IPS-NIHi7 (cell line): ENCODE results near the gene AFF3.
"Not testable (repeated sequence)": the region's sequence is repeated elsewhere in the genome, so short reads cannot be mapped to it uniquely, and the experiment has no call there.

Experiments
- DNase-seq: peaks from one replicate; pipeline ENCODE4 v3.0.0; 2012; ENCODE audit warnings: mixed read lengths; ENCODE audit errors: extremely low spot score

AFF3 gene

DNA sequence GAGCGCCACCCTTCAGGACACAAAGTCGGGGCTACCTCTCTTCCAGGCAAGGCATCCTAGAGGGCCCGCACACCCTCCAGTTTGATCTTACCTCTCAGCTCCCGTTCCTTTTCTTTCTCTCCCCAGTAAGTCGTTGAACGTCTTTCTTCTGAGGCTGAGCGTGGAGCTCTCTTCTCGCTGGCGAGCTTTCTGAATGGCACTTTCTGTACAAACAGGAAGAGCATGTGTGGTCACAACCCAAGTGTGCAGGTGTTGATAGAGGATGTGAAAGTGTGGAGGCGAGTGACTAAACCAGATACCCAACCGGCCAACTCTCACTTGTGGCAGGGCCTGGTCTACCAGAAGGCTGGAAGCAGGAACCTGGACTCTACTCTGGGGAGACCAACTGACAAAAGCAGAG, at the start of gene AFF3:
AFF3 (minus strand) TSS at position 198 of the 400 bp plus-strand sequence. CDS start 38,136 bp downstream, outside the sequence.
- DNase-seq = no peak

DNA sequence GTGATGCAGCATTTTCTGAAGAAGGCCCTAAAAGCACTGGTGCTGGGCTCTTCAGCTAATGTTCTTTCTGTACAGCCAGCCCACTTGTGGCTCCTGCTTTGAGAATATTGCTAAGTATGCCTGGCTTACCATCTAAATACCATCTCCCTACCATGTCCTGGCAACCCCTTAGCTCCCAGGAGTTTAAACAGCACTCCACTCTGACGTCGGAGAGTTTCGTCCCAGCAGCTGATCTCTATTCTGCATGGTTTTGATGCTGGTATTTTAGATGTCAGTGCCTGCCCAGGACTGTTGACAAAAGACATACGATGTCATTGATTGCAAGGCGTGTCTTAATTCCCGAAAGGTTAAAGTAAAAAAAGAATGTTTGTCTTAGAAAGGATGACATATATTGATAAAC, 47.0 kb upstream of the AFF3 start:
- DNase-seq = no peak

DNA sequence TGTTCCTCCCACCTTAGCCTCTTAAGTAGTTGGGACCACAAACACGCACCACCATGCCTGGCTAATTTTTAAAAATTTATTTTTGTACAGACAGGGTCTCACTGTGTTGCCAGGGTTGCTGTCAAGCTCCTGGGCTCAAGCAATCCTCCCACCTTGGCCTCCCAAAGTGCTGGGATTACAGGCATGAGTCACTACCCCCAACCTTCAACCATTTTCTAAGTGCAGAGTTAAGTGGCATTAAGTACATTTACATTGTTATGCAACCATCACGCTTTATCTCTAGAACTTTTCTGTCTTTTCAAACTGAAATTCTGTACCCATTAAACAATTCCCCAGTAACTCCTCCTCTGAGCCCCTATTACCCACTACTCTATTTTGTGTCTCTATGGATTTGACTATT, 45.9 kb upstream of the AFF3 start:
- no peak for DNase-seq

DNA sequence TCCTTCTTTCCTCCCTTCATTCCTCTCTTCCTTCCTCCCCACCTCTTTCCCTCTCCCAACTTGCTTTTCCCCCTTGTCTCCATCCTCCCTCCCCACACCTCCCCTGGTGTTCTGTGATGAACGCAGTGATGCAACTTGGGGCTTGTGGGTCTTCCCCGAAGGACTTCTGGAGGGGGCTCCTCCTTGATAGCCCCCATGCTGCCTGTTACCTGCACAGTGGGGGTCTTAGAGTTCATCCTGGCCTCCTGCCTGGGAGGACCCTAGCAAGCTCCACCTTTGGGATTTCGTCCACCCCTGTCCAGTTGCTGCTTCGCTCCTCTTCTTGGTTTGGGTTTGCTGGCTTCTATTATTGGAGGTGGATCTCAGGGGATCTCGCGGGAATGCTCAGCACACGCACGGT, 43.7 kb upstream of the AFF3 start:
- no peak for DNase-seq

DNA sequence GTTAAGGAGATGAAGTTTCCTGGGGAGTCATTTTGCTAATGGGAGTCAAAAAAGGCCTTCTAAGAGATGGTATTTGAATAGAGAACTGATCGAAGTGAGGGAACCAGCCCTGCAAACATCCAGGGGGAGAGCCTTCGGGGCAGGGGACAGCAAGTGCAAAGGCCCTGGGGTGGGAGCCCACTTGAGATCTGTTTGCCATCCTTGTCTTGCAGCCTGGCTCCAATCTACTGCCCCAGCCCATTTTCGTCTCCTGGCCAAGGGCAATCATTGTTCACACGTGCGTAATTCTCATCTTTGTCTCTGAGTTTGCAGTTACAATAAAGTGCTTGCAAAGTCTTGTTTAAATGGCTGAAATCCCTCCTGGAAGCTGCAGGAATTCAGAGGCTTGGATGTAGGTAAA, 43.1 kb upstream of the AFF3 start:
- DNase-seq = no peak

DNA sequence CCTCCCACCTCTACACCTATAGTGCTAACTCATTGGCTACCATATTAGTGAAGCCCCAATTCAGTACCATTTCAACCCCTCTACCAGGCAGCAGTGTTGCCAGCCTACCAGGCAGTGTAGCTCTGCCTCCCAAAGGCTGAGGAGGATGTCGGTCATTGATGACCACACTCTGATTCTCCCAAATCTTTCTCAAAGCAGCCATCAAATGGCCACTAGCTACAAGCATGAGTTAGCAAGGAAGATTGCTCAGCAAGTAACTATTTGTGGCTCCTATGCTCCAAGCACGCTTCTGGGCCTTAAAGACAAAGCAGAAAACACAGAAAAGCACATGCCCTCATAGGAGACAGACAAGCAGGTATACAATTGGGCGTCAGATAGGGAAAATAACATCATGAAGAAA, 42.7 kb upstream of the AFF3 start:
- no peak for DNase-seq

GRCh38 chr2:100184055-100184737, 41.8 kb upstream of the AFF3 start:
- DNase-seq = no peak

- DNase-seq = peak; percentile 23
Measured at GRCh38 chr2:100182494-100183361, 40.3 kb upstream of the AFF3 start.

GRCh38 chr2:100180503-100180902, 38.1 kb upstream of the AFF3 start:
- DNase-seq = no peak

DNA sequence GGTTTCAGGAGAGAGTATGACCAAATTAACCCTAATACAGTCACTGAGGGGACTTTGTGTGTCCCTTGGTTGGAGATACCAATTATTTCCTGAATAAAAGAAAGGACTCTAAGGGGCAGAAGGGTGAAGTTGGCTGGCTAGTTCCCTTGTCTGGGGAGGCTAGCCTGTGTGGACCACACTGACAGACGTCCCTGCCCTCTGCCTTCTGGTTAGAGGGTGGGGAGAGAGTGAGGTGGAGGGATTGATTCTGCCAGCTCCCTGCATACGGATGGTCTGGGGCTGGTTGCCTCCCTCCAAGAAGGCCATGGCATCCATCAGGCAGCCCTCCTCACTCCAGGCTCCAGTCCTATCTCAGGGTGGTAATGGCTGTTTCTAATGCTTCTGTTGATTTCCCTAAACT, 37.4 kb upstream of the AFF3 start:
- DNase-seq = no peak

- no peak for DNase-seq
Measured at GRCh38 chr2:100178864-100179263, 36.5 kb upstream of the AFF3 start.

DNA sequence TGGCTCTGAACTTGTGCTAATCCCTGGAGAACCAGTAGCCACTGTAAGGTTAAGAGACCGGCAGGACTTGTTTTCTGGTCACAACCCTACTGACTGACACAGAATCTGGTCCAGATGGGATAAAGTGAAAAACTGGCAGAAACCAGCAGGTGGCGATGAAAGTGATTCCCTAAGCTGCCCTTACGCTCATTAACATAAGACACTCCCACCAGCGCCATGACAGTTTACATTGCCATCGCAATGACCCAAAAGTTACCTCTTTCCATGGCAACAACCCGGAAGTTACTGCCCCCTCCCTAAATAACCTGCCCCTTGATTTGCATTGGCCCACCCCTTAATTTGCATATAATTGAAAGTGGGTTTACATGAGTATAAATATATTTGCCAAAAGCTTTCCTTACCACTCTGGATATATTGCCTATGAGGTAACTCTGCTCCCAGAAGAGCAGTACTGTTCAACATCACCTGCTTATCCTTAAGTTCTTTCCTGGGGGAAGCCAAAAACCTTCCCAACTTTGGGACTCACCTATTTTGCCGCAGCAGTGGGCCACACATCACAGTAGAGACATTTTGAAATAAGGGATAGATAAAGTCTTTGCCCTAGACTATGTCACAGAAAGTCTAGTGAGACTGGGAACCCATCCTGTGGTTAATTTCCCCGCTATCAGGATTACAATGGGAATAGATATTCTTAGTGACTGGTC, 35.8 kb upstream of the AFF3 start:
- DNase-seq = peak; percentile 79

- no peak for DNase-seq
Measured at GRCh38 chr2:100176925-100177324, 34.5 kb upstream of the AFF3 start.

GRCh38 chr2:100174026-100174431, 31.6 kb upstream of the AFF3 start:
- DNase-seq = no peak

GRCh38 chr2:100166701-100167100, 24.3 kb upstream of the AFF3 start:
- DNase-seq = no peak

DNA sequence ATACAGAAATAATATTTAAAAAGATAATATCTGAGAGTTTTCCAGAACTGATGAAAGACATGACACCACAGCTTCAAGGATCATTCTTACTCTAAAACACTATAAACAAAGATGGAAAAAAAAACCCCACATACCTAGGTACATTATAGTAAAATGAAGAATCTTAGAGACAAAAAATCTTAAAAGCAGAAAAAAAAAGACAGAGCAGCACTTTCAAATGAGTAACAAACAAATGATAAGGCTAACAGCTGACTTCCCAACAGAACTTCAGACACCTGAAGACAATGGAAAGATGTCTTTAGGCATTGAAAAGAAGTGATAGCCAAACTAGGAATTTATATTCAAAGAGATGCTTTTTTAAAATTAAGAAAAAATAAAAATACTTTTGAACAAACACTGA, 21.2 kb upstream of the AFF3 start:
- DNase-seq = no peak

- no peak for DNase-seq
Measured at GRCh38 chr2:100161945-100162620, 19.7 kb upstream of the AFF3 start.

GRCh38 chr2:100160396-100160795, 18.0 kb upstream of the AFF3 start:
- no peak for DNase-seq

DNA sequence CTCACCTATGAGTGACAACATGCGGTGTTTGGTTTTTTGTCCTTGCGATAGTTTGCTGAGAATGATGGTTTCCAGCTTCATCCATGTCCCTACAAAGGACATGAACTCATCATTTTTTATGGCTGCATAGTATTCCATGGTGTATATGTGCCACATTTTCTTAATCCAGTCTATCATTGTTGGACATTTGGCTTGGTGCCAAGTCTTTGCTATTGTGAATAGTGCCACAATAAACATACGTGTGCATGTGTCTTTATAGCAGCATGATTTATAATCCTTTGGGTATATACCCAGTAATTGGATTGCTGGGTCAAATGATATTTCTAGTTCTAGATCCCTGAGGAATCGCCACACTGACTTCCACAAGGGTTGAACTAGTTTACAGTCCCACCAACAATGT, 9.4 kb upstream of the AFF3 start:
- not testable (repeated sequence) for DNase-seq

- DNase-seq = no peak
Measured at GRCh38 chr2:100151310-100151709, 8.9 kb upstream of the AFF3 start.

DNA sequence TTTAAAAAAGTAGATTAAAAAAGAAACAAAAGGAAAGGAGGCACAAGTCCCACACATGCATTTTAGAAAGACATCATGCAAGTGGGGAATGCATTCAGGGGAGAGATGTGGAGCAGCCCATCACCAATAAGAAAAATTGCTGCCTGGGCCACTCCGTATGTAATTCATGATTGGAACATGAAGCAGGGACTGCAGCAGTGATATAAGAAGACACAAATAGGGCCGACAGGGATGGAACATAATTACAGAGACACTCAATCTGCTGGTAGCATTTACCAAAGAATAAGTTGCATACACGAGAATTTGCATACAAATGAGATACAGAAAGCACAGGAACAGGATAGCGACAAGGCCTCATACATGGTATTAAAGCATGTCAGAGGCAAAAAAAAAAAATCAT, 6.5 kb upstream of the AFF3 start:
- DNase-seq = no peak

DNA sequence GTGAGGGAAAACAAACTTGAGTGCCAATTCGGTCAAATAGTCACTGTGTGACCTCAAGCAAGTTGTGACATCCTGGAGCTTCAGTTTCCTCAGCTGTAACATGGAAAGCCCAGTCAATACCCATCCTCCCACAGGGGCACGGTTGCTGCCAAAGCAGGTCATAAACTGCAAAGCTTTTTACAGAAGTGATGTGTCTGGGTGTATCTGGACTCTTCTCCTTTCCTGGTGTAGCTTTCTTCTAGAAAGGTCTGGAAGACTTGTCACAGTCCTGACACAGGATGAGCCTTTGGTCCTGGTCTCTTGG, 4.2 kb upstream of the AFF3 start:
- DNase-seq = no peak
